ENCODE results near the gene TAOK3. TPM values are rescaled to one million over a fixed set of nuclear protein-coding genes. Genes with fewer than 3 reads are reported as not detected.

Gene TAOK3
- total RNA-seq, 1 experiment from 2014 or later: 17.7 TPM

DNA sequence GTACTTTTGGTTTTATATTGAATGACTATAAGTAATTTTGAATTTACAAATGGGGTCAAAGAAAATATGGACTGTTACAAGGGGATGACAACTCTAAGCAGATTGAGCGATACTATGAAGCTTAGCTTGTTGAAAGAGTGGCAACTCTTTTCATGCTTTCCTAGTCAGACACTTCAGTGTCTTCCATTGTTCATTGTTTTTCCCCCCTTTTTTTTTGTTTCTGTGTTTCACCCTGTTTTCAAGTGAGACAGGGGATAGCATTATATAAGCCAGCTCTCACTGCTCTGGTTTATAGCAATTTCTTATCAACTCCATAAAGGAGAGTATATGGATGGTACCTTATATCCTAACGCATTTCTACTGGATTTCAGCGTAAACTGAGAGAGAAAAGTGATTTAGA, 212.2 kb downstream of the TAOK3 start:
- DNase-seq: no peak
- ChIA-PET POLR2A (no interaction called here), CTCF (no interaction called here)
- Histone ChIP-seq H3K36me3 (ENCODE audit: control insufficient read depth, insufficient read depth, low read length) (no peaks in the 10 kb centered on the region; the same call in 1 of the 2 replicates), H3K27me3 (replicated peaks; ENCODE audit: control insufficient read depth, insufficient read depth, low read length) (no peaks in the 10 kb centered on the region), H3K4me1 (no peaks in the 10 kb centered on the region), H3K4me3 (ENCODE audit: low read depth, low read length) (no peak overlapping the region), H3K9me3 (no peaks in the 10 kb centered on the region)
- Mint-ChIP-seq H3K9me3 (ENCODE audit: unreplicated experiment) (no peaks in the 10 kb centered on the region), H3K4me1 (ENCODE audit: low read depth, unreplicated experiment) (no peaks in the 10 kb centered on the region), H3K36me3 (ENCODE audit: insufficient read depth, unreplicated experiment) (no peaks in the 10 kb centered on the region), H3K27ac (ENCODE audit: unreplicated experiment) (no peak overlapping the region), H3K4me3 (ENCODE audit: unreplicated experiment) (no peak overlapping the region), H3K27me3 (ENCODE audit: insufficient read depth, unreplicated experiment) (no peaks in the 10 kb centered on the region)
- TF ChIP-seq, protein P1, sequence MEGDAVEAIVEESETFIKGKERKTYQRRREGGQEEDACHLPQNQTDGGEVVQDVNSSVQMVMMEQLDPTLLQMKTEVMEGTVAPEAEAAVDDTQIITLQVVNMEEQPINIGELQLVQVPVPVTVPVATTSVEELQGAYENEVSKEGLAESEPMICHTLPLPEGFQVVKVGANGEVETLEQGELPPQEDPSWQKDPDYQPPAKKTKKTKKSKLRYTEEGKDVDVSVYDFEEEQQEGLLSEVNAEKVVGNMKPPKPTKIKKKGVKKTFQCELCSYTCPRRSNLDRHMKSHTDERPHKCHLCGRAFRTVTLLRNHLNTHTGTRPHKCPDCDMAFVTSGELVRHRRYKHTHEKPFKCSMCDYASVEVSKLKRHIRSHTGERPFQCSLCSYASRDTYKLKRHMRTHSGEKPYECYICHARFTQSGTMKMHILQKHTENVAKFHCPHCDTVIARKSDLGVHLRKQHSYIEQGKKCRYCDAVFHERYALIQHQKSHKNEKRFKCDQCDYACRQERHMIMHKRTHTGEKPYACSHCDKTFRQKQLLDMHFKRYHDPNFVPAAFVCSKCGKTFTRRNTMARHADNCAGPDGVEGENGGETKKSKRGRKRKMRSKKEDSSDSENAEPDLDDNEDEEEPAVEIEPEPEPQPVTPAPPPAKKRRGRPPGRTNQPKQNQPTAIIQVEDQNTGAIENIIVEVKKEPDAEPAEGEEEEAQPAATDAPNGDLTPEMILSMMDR (IDR thresholded peaks at IDR 0.05; ENCODE audit: insufficient read depth in 1 of 2, low read depth in 1 of 2, low read length in 1 of 2, severe bottlenecking in 1 of 2, unreplicated experiment in 1 of 2): no peak
- intact Hi-C loops (cut with micrococcal nuclease; ENCODE audit: unreplicated experiment): no loop called here
- BruUV-seq (replicated peaks): no TSS peak

- Mint-ChIP-seq H3K27me3 (ENCODE audit: insufficient read depth, unreplicated experiment) (no peaks in the 10 kb centered on the region), H3K4me1 (ENCODE audit: low read depth, unreplicated experiment) (no peaks in the 10 kb centered on the region), H3K4me3 (ENCODE audit: unreplicated experiment) (no peak overlapping the region), H3K9me3 (ENCODE audit: unreplicated experiment) (no peaks in the 10 kb centered on the region), H3K27ac (ENCODE audit: unreplicated experiment) (no peak overlapping the region), H3K36me3 (ENCODE audit: insufficient read depth, unreplicated experiment) (peaks cover 18% of the 10 kb centered on the region)
- Histone ChIP-seq H3K36me3 (ENCODE audit: control insufficient read depth, insufficient read depth, low read length) (no peaks in the 10 kb centered on the region), H3K4me3 (ENCODE audit: low read depth, low read length) (no peak overlapping the region), H3K9me3 (no peaks in the 10 kb centered on the region), H3K4me1 (no peaks in the 10 kb centered on the region), H3K27me3 (replicated peaks; ENCODE audit: control insufficient read depth, insufficient read depth, low read length) (no peaks in the 10 kb centered on the region)
- CTCF ChIA-PET: interaction anchor here (0.8 kb wide), 1 partner anchor 31 kb away, joined by 3 read pairs; no protein-coding TSS in a partner anchor
- POLR2A ChIA-PET: no interaction called here
- intact Hi-C loops (cut with micrococcal nuclease; ENCODE audit: unreplicated experiment): no loop called here
- TF ChIP-seq, protein P1 (IDR thresholded peaks at IDR 0.05; ENCODE audit: insufficient read depth in 1 of 2, low read depth in 1 of 2, low read length in 1 of 2, severe bottlenecking in 1 of 2, unreplicated experiment in 1 of 2): no peak
- no peak for DNase-seq
- no TSS peak for BruUV-seq (replicated peaks)
Measured at GRCh38 chr12:118151755-118152154, 221.0 kb downstream of the TAOK3 start.

GRCh38 chr12:118150625-118151024, 222.1 kb downstream of the TAOK3 start:
- H3K4me3 Mint-ChIP-seq (ENCODE audit: unreplicated experiment): no peak overlapping the region
- no peaks in the 10 kb centered on the region for H3K4me1 Mint-ChIP-seq (ENCODE audit: low read depth, unreplicated experiment)
- ChIA-PET POLR2A (no interaction called here), CTCF (no interaction called here)
- no peaks in the 10 kb centered on the region for H3K9me3 Mint-ChIP-seq (ENCODE audit: unreplicated experiment)
- Histone ChIP-seq H3K4me1 (no peaks in the 10 kb centered on the region), H3K36me3 (ENCODE audit: control insufficient read depth, insufficient read depth, low read length) (no peaks in the 10 kb centered on the region), H3K4me3 (ENCODE audit: low read depth, low read length) (no peak overlapping the region), H3K27me3 (replicated peaks; ENCODE audit: control insufficient read depth, insufficient read depth, low read length) (no peaks in the 10 kb centered on the region), H3K9me3 (no peaks in the 10 kb centered on the region)
- TF ChIP-seq, protein P1 (IDR thresholded peaks at IDR 0.05; ENCODE audit: insufficient read depth in 1 of 2, low read depth in 1 of 2, low read length in 1 of 2, severe bottlenecking in 1 of 2, unreplicated experiment in 1 of 2): no peak
- intact Hi-C loops (cut with micrococcal nuclease; ENCODE audit: unreplicated experiment): no loop called here
- peak overlapping the region; percentile 60 for H3K27ac Mint-ChIP-seq (ENCODE audit: unreplicated experiment)
- DNase-seq: no peak
- H3K36me3 Mint-ChIP-seq (ENCODE audit: insufficient read depth, unreplicated experiment): peaks cover 25% of the 10 kb centered on the region
- H3K27me3 Mint-ChIP-seq (ENCODE audit: insufficient read depth, unreplicated experiment): no peaks in the 10 kb centered on the region
- no TSS peak for BruUV-seq (replicated peaks)
